CD8-positive, alpha-beta memory T cell (primary cell): ENCODE results near the gene HACD4. TPM values are rescaled to one million over a fixed set of nuclear protein-coding genes. Genes with fewer than 3 reads are reported as not detected.

Source experiments
- CTCF ChIA-PET: fragments of 350-600 bp; sonication (Branson Sonifier 250); formaldehyde crosslinking; loops from one replicate; lab custom pipeline; 2021; ENCODE audit warnings: antibody characterized with exemption; lab: Charles Lee
- POLR2A ChIA-PET: fragments of 350-600 bp; sonication (Branson Sonifier 250); formaldehyde crosslinking; loops from one replicate; lab custom pipeline; 2021; ENCODE audit warnings: antibody characterized with exemption; lab: Charles Lee
- DNase-seq, 5 donors: peaks; one replicate each; pipeline versions ENCODE4 v3.0.0 to v3.0.0-alpha.2; 2020 to 2022; ENCODE audit warnings: mixed read lengths in 1 of 5
- H3K27ac ChIP-seq: one replicate; pipeline ENCODE4 v1.7.0; 2013; ENCODE audit warnings: low read depth, mild to moderate bottlenecking, low read length, moderate library complexity
- H3K27me3 ChIP-seq: 2 replicates; pipeline ENCODE4 v1.7.0; 2013; ENCODE audit warnings: low read length, mild to moderate bottlenecking; ENCODE audit not compliant: insufficient read depth, poor library complexity, severe bottlenecking
- H3K36me3 ChIP-seq: 2 replicates; pipeline ENCODE4 v1.7.0; 2013; ENCODE audit warnings: mild to moderate bottlenecking, low read length, moderate library complexity; ENCODE audit not compliant: insufficient read depth
- H3K4me1 ChIP-seq: 2 replicates; pipeline ENCODE4 v1.7.0; 2013; ENCODE audit warnings: mild to moderate bottlenecking, low read length, moderate library complexity; ENCODE audit not compliant: insufficient read depth
- H3K4me3 ChIP-seq: 2 replicates; pipeline ENCODE4 v1.7.0; 2013; ENCODE audit warnings: mild to moderate bottlenecking, low read length
- H3K9me3 ChIP-seq: 2 replicates; pipeline ENCODE4 v1.7.0; 2013; ENCODE audit warnings: mild to moderate bottlenecking, low read length
- H3K27ac Mint-ChIP-seq, 8 donors: one replicate each; pipeline ENCODE4 v1.8.0; 2020 to 2021; ENCODE audit warnings: mixed read lengths in 8 of 8, mild to moderate bottlenecking in 6 of 8, inconsistent platforms in 3 of 8, moderate library complexity in 3 of 8
- H3K27me3 Mint-ChIP-seq, 2 donors: one replicate each; pipeline ENCODE4 v1.8.0; 2020 to 2021; ENCODE audit warnings: mixed read lengths in 2 of 2, mild to moderate bottlenecking in 1 of 2, moderate library complexity in 1 of 2
- H3K36me3 Mint-ChIP-seq, 3 donors: one replicate each; pipeline ENCODE4 v1.8.0; 2020 to 2021; ENCODE audit warnings: mixed read lengths in 3 of 3, inconsistent platforms in 1 of 3, mild to moderate bottlenecking in 1 of 3
- H3K4me1 Mint-ChIP-seq, 3 donors: one replicate each; pipeline ENCODE4 v1.8.0; 2020 to 2021; ENCODE audit warnings: mixed read lengths in 3 of 3, inconsistent platforms in 1 of 3, mild to moderate bottlenecking in 1 of 3
- H3K4me3 Mint-ChIP-seq, 7 donors: one replicate each; pipeline ENCODE4 v1.8.0; 2020 to 2021; ENCODE audit warnings: mixed read lengths in 7 of 7, mild to moderate bottlenecking in 6 of 7, moderate library complexity in 4 of 7, inconsistent platforms in 2 of 7
- H3K9me3 Mint-ChIP-seq, 5 donors: one replicate each; pipeline ENCODE4 v1.8.0; 2020 to 2022; ENCODE audit warnings: mixed read lengths in 5 of 5, mild to moderate bottlenecking in 3 of 5, moderate library complexity in 2 of 5, inconsistent platforms in 1 of 5
- polyA plus RNA-seq: library from polyadenylated mRNA; unstranded; fragments of 300-500 nt; fragmentation: Illumina TruSeq; gene quantifications from one replicate; pipeline ENCODE4 v1.2.3, GENCODE V29; 2021
- total RNA-seq, 2 experiments: library from RNA; stranded (reverse); gene quantifications; one replicate each; pipeline ENCODE4 v1.2.3, GENCODE V29; 2021

Gene HACD4
- total and polyA plus RNA-seq, 3 experiments from 2014 or later = 4.4 to 8.3 (median 4.4) TPM

GRCh38 chr9:20962536-20963225, 68.8 kb downstream of the HACD4 start:
- H3K27me3 ChIP-seq = no peaks in the 10 kb centered on the region
- no peak overlapping the region for H3K4me3 Mint-ChIP-seq
- POLR2A ChIA-PET = no interaction called here
- no peak for DNase-seq
- H3K4me1 Mint-ChIP-seq = no peaks in the 10 kb centered on the region
- H3K27ac Mint-ChIP-seq = no peak overlapping the region
- CTCF ChIA-PET = no interaction called here
- no peaks in the 10 kb centered on the region for H3K9me3 ChIP-seq
- H3K27me3 Mint-ChIP-seq = no peaks in the 10 kb centered on the region
- peaks cover 14 to 27% (median 18%) of the 10 kb centered on the region in 3 donors for H3K36me3 Mint-ChIP-seq
- no peaks in the 10 kb centered on the region for H3K36me3 ChIP-seq
- no peak overlapping the region for H3K27ac ChIP-seq
- H3K9me3 Mint-ChIP-seq = peaks cover 0 to 2% (median 0%) of the 10 kb centered on the region in 5 donors
- no peak overlapping the region for H3K4me3 ChIP-seq
- no peaks in the 10 kb centered on the region for H3K4me1 ChIP-seq

GRCh38 chr9:20950707-20951106, 80.7 kb downstream of the HACD4 start:
- ChIA-PET CTCF (interaction anchor here (1.0 kb wide), 1 partner anchor 1486 kb away, joined by 3 read pairs; no protein-coding TSS in a partner anchor), POLR2A (no interaction called here)
- Mint-ChIP-seq H3K36me3 (peaks cover 15 to 56% (median 30%) of the 10 kb centered on the region in 3 donors), H3K27me3 (no peaks in the 10 kb centered on the region), H3K4me1 (no peaks in the 10 kb centered on the region), H3K9me3 (no peaks in the 10 kb centered on the region), H3K4me3 (no peak overlapping the region), H3K27ac (no peak overlapping the region)
- no peak for DNase-seq
- Histone ChIP-seq H3K27ac (no peak overlapping the region), H3K36me3 (no peaks in the 10 kb centered on the region), H3K4me3 (no peak overlapping the region), H3K9me3 (no peaks in the 10 kb centered on the region), H3K27me3 (no peaks in the 10 kb centered on the region), H3K4me1 (no peaks in the 10 kb centered on the region)

Other genes with a start within 250 kb of the HACD4 start
- not detected for gene IFNB1, start 46.3 kb upstream of the HACD4 start, total RNA-seq
- gene IFNB1, start 46.3 kb upstream of the HACD4 start, polyA plus RNA-seq = not detected
- not detected for gene IFNW1, start 110.2 kb upstream of the HACD4 start, total RNA-seq
- gene IFNW1, start 110.2 kb upstream of the HACD4 start, polyA plus RNA-seq = 0.14 TPM
- gene IFNA21, start 135.0 kb upstream of the HACD4 start, total RNA-seq = not detected
- not detected for gene IFNA21, start 135.0 kb upstream of the HACD4 start, polyA plus RNA-seq
- gene IFNA4, start 155.9 kb upstream of the HACD4 start, total RNA-seq = not detected
- not detected for gene IFNA4, start 155.9 kb upstream of the HACD4 start, polyA plus RNA-seq
- gene IFNA7, start 170.6 kb upstream of the HACD4 start, total RNA-seq = not detected
- gene IFNA7, start 170.6 kb upstream of the HACD4 start, polyA plus RNA-seq = not detected
- not detected for gene IFNA10, start 175.5 kb upstream of the HACD4 start, total RNA-seq
- not detected for gene IFNA10, start 175.5 kb upstream of the HACD4 start, polyA plus RNA-seq
- gene IFNA16, start 185.7 kb upstream of the HACD4 start, total RNA-seq = not detected
- gene IFNA16, start 185.7 kb upstream of the HACD4 start, polyA plus RNA-seq = not detected
- gene IFNA17, start 196.6 kb upstream of the HACD4 start, total RNA-seq = not detected
- gene IFNA17, start 196.6 kb upstream of the HACD4 start, polyA plus RNA-seq = not detected
- gene IFNA14, start 208.4 kb upstream of the HACD4 start, total RNA-seq = not detected
- gene IFNA14, start 208.4 kb upstream of the HACD4 start, polyA plus RNA-seq = not detected